CD14-positive monocyte (primary cell): Measurements from ENCODE around the gene PDE1C. TPM values are rescaled to one million over a fixed set of nuclear protein-coding genes. Genes with fewer than 3 reads are reported as not detected.

ENCODE experiments used
- DNase-seq, 3 donors: peaks; one replicate each; pipeline ENCODE4 v3.0.0-alpha.2; 2011 to 2022
- H2AFZ ChIP-seq: 2 replicates; pipeline ENCODE4 v1.6.0; 2012; ENCODE audit warnings: mild to moderate bottlenecking, low read depth, low read length, inconsistent platforms; ENCODE audit not compliant: insufficient read depth, poor library complexity, severe bottlenecking
- H3K27ac ChIP-seq, 2 donors: 1 replicate in 1 of 2; 2 replicates in 1 of 2; pipeline ENCODE4 v1.5.1; 2012 to 2013; ENCODE audit warnings: low read length in 2 of 2, control low read depth in 1 of 2, inconsistent platforms in 1 of 2, low read depth in 1 of 2, mild to moderate bottlenecking in 1 of 2
- H3K27me3 ChIP-seq, 2 donors: one replicate each; pipeline versions ENCODE4 v1.6.0 to v1.6.1; 2011 to 2013; ENCODE audit warnings: low read length in 2 of 2; ENCODE audit not compliant: control insufficient read depth in 2 of 2, insufficient read depth in 2 of 2
- H3K36me3 ChIP-seq, 2 donors: replicated peaks in 1 of 2; 1 replicate in 1 of 2; 2 replicates in 1 of 2; pipeline versions ENCODE4 v1.5.1 to v1.6.1; 2012 to 2013; ENCODE audit warnings: low read length in 2 of 2, control low read depth in 1 of 2, inconsistent platforms in 1 of 2, mild to moderate bottlenecking in 1 of 2; ENCODE audit not compliant: insufficient read depth in 2 of 2, control insufficient read depth in 1 of 2
- H3K4me1 ChIP-seq, 2 donors: 1 replicate in 1 of 2; 2 replicates in 1 of 2; pipeline versions ENCODE4 v1.5.1 to v1.6.1; 2012 to 2013; ENCODE audit warnings: low read length in 2 of 2, control low read depth in 1 of 2, inconsistent platforms in 1 of 2, mild to moderate bottlenecking in 1 of 2, moderate library complexity in 1 of 2; ENCODE audit not compliant: insufficient read depth in 2 of 2, control insufficient read depth in 1 of 2
- H3K4me2 ChIP-seq: replicated peaks from 2 replicates; pipeline ENCODE3; 2012; ENCODE audit warnings: low read length, moderate library complexity, mild to moderate bottlenecking; ENCODE audit not compliant: poor library complexity, severe bottlenecking; ENCODE audit errors: extremely low read depth
- H3K4me3 ChIP-seq, 3 experiments: fragments of 200-600 bp in 1 of 3; sonication (generic) in 1 of 3; replicated peaks in 1 of 3; 1 replicate in 2 of 3; 2 replicates in 1 of 3; pipeline ENCODE4 v1.5.1; 2011 to 2013; ENCODE audit warnings: low read length in 3 of 3, mild to moderate bottlenecking in 3 of 3, control low read depth in 2 of 3, low read depth in 2 of 3, inconsistent platforms in 1 of 3, moderate library complexity in 1 of 3
- H3K79me2 ChIP-seq: 2 replicates; pipeline ENCODE4 v1.6.0; 2012; ENCODE audit warnings: mild to moderate bottlenecking, control low read depth, inconsistent platforms, low read length, moderate library complexity; ENCODE audit not compliant: insufficient read depth
- H3K9ac ChIP-seq: 2 replicates; pipeline ENCODE4 v1.6.0; 2017; ENCODE audit warnings: low read length, mild to moderate bottlenecking; ENCODE audit not compliant: insufficient read depth, poor library complexity, severe bottlenecking
- H3K9me3 ChIP-seq, 2 donors: replicated peaks in 1 of 2; 1 replicate in 1 of 2; 2 replicates in 1 of 2; pipeline versions ENCODE4 v1.5.1 to v1.6.1; 2012 to 2013; ENCODE audit warnings: low read length in 2 of 2, control low read depth in 1 of 2; ENCODE audit not compliant: control insufficient read depth in 1 of 2, insufficient read depth in 1 of 2
- H4K20me1 ChIP-seq: 2 replicates; pipeline ENCODE4 v1.6.0; 2012; ENCODE audit warnings: mild to moderate bottlenecking, low read length, control low read depth, moderate library complexity; ENCODE audit not compliant: insufficient read depth
- H3K27ac Mint-ChIP-seq, 7 donors: one replicate each; pipeline ENCODE4 v1.8.0; 2020; ENCODE audit warnings: mild to moderate bottlenecking in 7 of 7, mixed read lengths in 7 of 7, moderate library complexity in 6 of 7, inconsistent platforms in 2 of 7
- H3K27me3 Mint-ChIP-seq, 3 donors: one replicate each; pipeline ENCODE4 v1.8.0; 2021 to 2022; ENCODE audit warnings: low read depth in 3 of 3, mild to moderate bottlenecking in 3 of 3, mixed read lengths in 3 of 3, moderate library complexity in 3 of 3, inconsistent platforms in 1 of 3
- H3K36me3 Mint-ChIP-seq, 2 donors: one replicate each; pipeline ENCODE4 v1.8.0; 2020; ENCODE audit warnings: mixed read lengths in 2 of 2, inconsistent platforms in 1 of 2, mild to moderate bottlenecking in 1 of 2
- H3K4me1 Mint-ChIP-seq: one replicate; pipeline ENCODE4 v1.8.0; 2020; ENCODE audit warnings: mild to moderate bottlenecking, mixed read lengths
- H3K4me3 Mint-ChIP-seq, 2 donors: one replicate each; pipeline ENCODE4 v1.8.0; 2020; ENCODE audit warnings: mild to moderate bottlenecking in 2 of 2, mixed read lengths in 2 of 2, moderate library complexity in 1 of 2
- H3K9me3 Mint-ChIP-seq, 7 donors: one replicate each; pipeline ENCODE4 v1.8.0; 2020 to 2022; ENCODE audit warnings: mixed read lengths in 7 of 7, mild to moderate bottlenecking in 6 of 7, moderate library complexity in 6 of 7, inconsistent platforms in 2 of 7
- CTCF ChIP-seq: fragments of 200-600 bp; IDR thresholded peaks from one replicate; pipeline ENCODE4 v1.8.0; 2022; ENCODE audit warnings: antibody characterized with exemption, mild to moderate bottlenecking
- WGBS: methylation state at CpG from one replicate; pipeline ENCODE4 v1.1.5; 2013; ENCODE audit warnings: missing lambda C conversion rate; ENCODE audit not compliant: insufficient coverage; 5-methylcytosine and 5-hydroxymethylcytosine counted together
- intact Hi-C, 2 donors: fragments of 100-400 bp; cut with micrococcal nuclease; formaldehyde crosslinking; loops; one replicate each; pipeline versions ENCODE4 v1.15.0 to v1.15.1; 2023
- polyA plus RNA-seq, 3 donors: library from polyadenylated mRNA; depleted of rRNA in 1 of 3; unstranded in 2 of 3; stranded (reverse) in 1 of 3; fragments of 300-500 nt in 2 of 3; fragments of >200 nt in 1 of 3; fragmentation: Illumina TruSeq in 2 of 3; gene quantifications; 1 replicate in 2 of 3; 2 replicates in 1 of 3; pipeline ENCODE4 v1.2.3, GENCODE V29; 2012 to 2021

Gene PDE1C
- polyA plus RNA-seq, 3 donors, result not detected

- no peak overlapping the region for H3K27ac Mint-ChIP-seq
- H3K4me1 Mint-ChIP-seq, result no peaks in the 10 kb centered on the region
- H4K20me1 ChIP-seq, result no peaks in the 10 kb centered on the region
- H3K4me3 Mint-ChIP-seq, result no peak overlapping the region
- DNase-seq, result peak; percentile 2 to 29 (median 7)
- TF ChIP-seq CTCF, result peak; percentile 61
- peaks cover 0 to 2% (median 0%) of the 10 kb centered on the region in 7 donors for H3K9me3 Mint-ChIP-seq
- no peaks in the 10 kb centered on the region for H3K27me3 ChIP-seq
- WGBS, result 81% methylated on average over 3 of the region's 5 CpGs
- no peak overlapping the region for H3K27ac ChIP-seq
- no peak overlapping the region for H2AFZ ChIP-seq
- no peaks in the 10 kb centered on the region for H3K36me3 ChIP-seq
- H3K4me1 ChIP-seq, result no peaks in the 10 kb centered on the region
- H3K4me3 ChIP-seq, result no peak overlapping the region
- H3K36me3 Mint-ChIP-seq, result no peaks in the 10 kb centered on the region
- H3K79me2 ChIP-seq, result no peaks in the 10 kb centered on the region
- no peak overlapping the region for H3K9ac ChIP-seq
- peaks cover under 1 to 5% (median 4%) of the 10 kb centered on the region in 3 donors for H3K27me3 Mint-ChIP-seq
- no peak overlapping the region for H3K4me2 ChIP-seq
- H3K9me3 ChIP-seq, result no peaks in the 10 kb centered on the region
- intact Hi-C loops, result loop anchor here (5.0 to 10.0 kb wide), 2 partner anchors 315 to 317 kb away; no protein-coding TSS in a partner anchor
Measured at GRCh38 chr7:32062150-32062549, 8.1 kb downstream of the PDE1C start.

GRCh38 chr7:32061346-32061745 is 8.9 kb downstream of the PDE1C start:
- H3K27ac ChIP-seq, result no peak overlapping the region
- H3K27ac Mint-ChIP-seq, result no peak overlapping the region
- TF ChIP-seq CTCF, result no peak
- no peak overlapping the region for H3K4me3 Mint-ChIP-seq
- no peak overlapping the region for H3K9ac ChIP-seq
- H3K36me3 Mint-ChIP-seq, result no peaks in the 10 kb centered on the region
- WGBS, result 89% methylated on average over 3 of the region's 3 CpGs
- H3K27me3 ChIP-seq, result no peaks in the 10 kb centered on the region
- intact Hi-C loops, result loop anchor here (5.0 to 10.0 kb wide), 2 partner anchors 314 to 317 kb away; no protein-coding TSS in a partner anchor
- DNase-seq, result no peak
- peaks cover 0 to 2% (median 0%) of the 10 kb centered on the region in 7 donors for H3K9me3 Mint-ChIP-seq
- no peaks in the 10 kb centered on the region for H3K4me1 Mint-ChIP-seq
- H4K20me1 ChIP-seq, result no peaks in the 10 kb centered on the region
- H3K9me3 ChIP-seq, result no peaks in the 10 kb centered on the region
- H3K79me2 ChIP-seq, result no peaks in the 10 kb centered on the region
- H3K27me3 Mint-ChIP-seq, result peaks cover 0 to 5% (median 4%) of the 10 kb centered on the region in 3 donors
- no peak overlapping the region for H3K4me3 ChIP-seq
- no peak overlapping the region for H2AFZ ChIP-seq
- H3K4me2 ChIP-seq, result no peak overlapping the region
- H3K4me1 ChIP-seq, result no peaks in the 10 kb centered on the region
- H3K36me3 ChIP-seq, result no peaks in the 10 kb centered on the region
